HG03342 (cell line): ENCODE data around the gene TNFRSF12A.
"Not testable (repeated sequence)": the region's sequence is repeated elsewhere in the genome, so short reads cannot be mapped to it uniquely, and the experiment has no call there.

Source experiments
- ATAC-seq: cut with Tn5 transposase; IDR thresholded peaks from one replicate; pipeline ENCODE4 v1.9.1; 2021; ENCODE audit warnings: mild to moderate bottlenecking, moderate library complexity; ENCODE audit not compliant: unreplicated experiment

Gene TNFRSF12A

GRCh38 chr16:3045758-3046640 lies 25.8 kb downstream of the TNFRSF12A start, which contains the start of gene MMP25:
TSS of gene MMP25 (plus strand) at chr16:3046561. CDS start at chr16:3046918, 357 bp downstream.
- ATAC-seq, result no peak

- no peak for ATAC-seq
Observed at GRCh38 chr16:3046641-3047386, 26.6 kb downstream of the TNFRSF12A start.

- ATAC-seq, result no peak
Observed at GRCh38 chr16:3047387-3047720, 27.2 kb downstream of the TNFRSF12A start.

GRCh38 chr16:3049921-3050481 lies 29.8 kb downstream of the TNFRSF12A start:
- ATAC-seq, result no peak

- no peak for ATAC-seq
Observed at GRCh38 chr16:3050487-3050886, 30.3 kb downstream of the TNFRSF12A start.

GRCh38 chr16:3051009-3051408 lies 30.8 kb downstream of the TNFRSF12A start:
- no peak for ATAC-seq

GRCh38 chr16:3051494-3051893 lies 31.3 kb downstream of the TNFRSF12A start:
- ATAC-seq, result no peak

GRCh38 chr16:3052571-3053329 lies 32.6 kb downstream of the TNFRSF12A start:
- ATAC-seq, result not testable (repeated sequence)

- not testable (repeated sequence) for ATAC-seq
Observed at GRCh38 chr16:3053330-3053710, 33.2 kb downstream of the TNFRSF12A start.

- no peak for ATAC-seq
Observed at GRCh38 chr16:3054965-3055733, 35.0 kb downstream of the TNFRSF12A start.

- ATAC-seq, result not testable (repeated sequence)
Observed at GRCh38 chr16:3055734-3056115, 35.6 kb downstream of the TNFRSF12A start.

- ATAC-seq, result no peak
Observed at GRCh38 chr16:3056336-3057180, 36.4 kb downstream of the TNFRSF12A start.

GRCh38 chr16:3057181-3058138 lies 37.3 kb downstream of the TNFRSF12A start:
- no peak for ATAC-seq

GRCh38 chr16:3058139-3059030 lies 38.2 kb downstream of the TNFRSF12A start:
- peak; percentile 21 for ATAC-seq

GRCh38 chr16:3059041-3059722 lies 39.0 kb downstream of the TNFRSF12A start:
- ATAC-seq, result peak; percentile 71

- no peak for ATAC-seq
Observed at GRCh38 chr16:3059723-3060242, 39.6 kb downstream of the TNFRSF12A start.
